ENCODE measurements around the gene ABCD1.

Gene ABCD1

DNA sequence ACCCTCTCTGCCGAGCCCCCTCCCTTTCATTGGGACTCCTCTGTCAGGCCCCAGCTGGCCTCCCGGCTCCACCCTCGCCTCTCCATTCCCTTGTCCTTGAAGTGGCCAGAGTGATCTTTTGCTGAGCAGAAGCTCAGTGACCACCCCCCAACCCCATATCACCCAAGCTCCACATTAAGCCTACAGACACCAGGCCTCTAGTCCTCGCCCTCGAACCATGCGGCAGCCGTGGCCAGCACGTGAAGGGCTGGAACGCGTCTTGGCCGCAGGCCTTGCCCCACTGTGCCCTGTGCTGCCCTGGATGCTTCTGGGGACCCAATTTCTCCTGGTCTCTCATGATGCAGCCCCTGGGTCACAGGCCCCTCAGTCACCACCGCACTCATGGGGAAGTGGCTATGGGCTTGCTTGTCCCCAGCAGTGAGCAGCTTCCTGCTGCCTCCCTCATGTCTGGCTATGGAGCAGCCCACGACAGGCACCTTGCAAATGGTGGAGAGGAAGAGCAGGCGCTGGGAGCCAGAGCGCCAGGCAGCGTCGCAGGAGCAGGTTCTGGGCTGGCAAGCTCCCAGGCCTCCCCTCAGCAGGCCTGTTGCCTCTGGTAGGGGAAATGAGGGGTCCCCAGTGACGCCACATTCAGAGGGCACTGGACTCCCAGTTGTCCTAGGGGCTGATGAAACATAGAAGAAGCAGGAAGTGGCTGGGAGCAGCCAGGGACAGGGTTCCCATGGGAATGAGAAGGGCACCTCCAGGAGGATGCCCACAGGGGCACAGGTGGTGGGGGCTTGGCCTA is 55.4 kb downstream of the ABCD1 start:
- no peaks in the 10 kb centered on the region for H3K79me2 ChIP-seq (ENCODE audit: control insufficient read depth, insufficient read depth, low read length, poor library complexity)
- no CpG with 5 or more reads among the region's 18 CpGs for WGBS (ENCODE audit: extremely low coverage, insufficient coverage, insufficient read length)
- H3K36me3 ChIP-seq (ENCODE audit: control insufficient read depth in 1 of 2, insufficient read depth in 2 of 2, low read length in 2 of 2): peaks cover 3 to 7% of the 10 kb centered on the region in 2 experiments
- no peak overlapping the region for H2BK12ac ChIP-seq (ENCODE audit: low read length)
- H2AFZ ChIP-seq (ENCODE audit: insufficient read depth, low read length, poor library complexity): no peak overlapping the region
- H2AK5ac ChIP-seq (ENCODE audit: low read length): no peak overlapping the region
- no peaks in the 10 kb centered on the region for H3K4me1 ChIP-seq (ENCODE audit: control insufficient read depth in 1 of 2, insufficient read depth in 2 of 2, low read length in 2 of 2)
- H3K4ac ChIP-seq (ENCODE audit: low read depth, low read length): no peak overlapping the region
- H2BK120ac ChIP-seq (ENCODE audit: insufficient read depth, low read length, poor library complexity): no peak overlapping the region
- no peak overlapping the region for H3K27ac ChIP-seq (ENCODE audit: low read depth, low read length)
- no peak overlapping the region for H4K91ac ChIP-seq (ENCODE audit: low read depth, low read length)
- no peak overlapping the region for H3K9ac ChIP-seq (ENCODE audit: low read length)
- H2BK5ac ChIP-seq (ENCODE audit: low read depth, low read length, poor library complexity): no peak overlapping the region
- H3K23ac ChIP-seq (ENCODE audit: low read length): no peak overlapping the region
- H3K18ac ChIP-seq (ENCODE audit: low read length): no peak overlapping the region
- no peak overlapping the region for H3K4me3 ChIP-seq (ENCODE audit: low read depth, low read length)
- H3K9me3 ChIP-seq (ENCODE audit: insufficient read depth, low read depth, low read length): peaks cover 3% of the 10 kb centered on the region
- no peaks in the 10 kb centered on the region for H3K79me1 ChIP-seq (ENCODE audit: low read length)
- no peak overlapping the region for H4K8ac ChIP-seq (ENCODE audit: low read depth, low read length)
- H4K12ac ChIP-seq (ENCODE audit: low read depth, low read length): no peak overlapping the region
- no peaks in the 10 kb centered on the region for H3K27me3 ChIP-seq (ENCODE audit: insufficient read depth, low read length)
- no peak overlapping the region for H3K14ac ChIP-seq (ENCODE audit: low read length)
- no peak for DNase-seq
- H3K4me2 ChIP-seq (ENCODE audit: low read length): no peak overlapping the region

DNA sequence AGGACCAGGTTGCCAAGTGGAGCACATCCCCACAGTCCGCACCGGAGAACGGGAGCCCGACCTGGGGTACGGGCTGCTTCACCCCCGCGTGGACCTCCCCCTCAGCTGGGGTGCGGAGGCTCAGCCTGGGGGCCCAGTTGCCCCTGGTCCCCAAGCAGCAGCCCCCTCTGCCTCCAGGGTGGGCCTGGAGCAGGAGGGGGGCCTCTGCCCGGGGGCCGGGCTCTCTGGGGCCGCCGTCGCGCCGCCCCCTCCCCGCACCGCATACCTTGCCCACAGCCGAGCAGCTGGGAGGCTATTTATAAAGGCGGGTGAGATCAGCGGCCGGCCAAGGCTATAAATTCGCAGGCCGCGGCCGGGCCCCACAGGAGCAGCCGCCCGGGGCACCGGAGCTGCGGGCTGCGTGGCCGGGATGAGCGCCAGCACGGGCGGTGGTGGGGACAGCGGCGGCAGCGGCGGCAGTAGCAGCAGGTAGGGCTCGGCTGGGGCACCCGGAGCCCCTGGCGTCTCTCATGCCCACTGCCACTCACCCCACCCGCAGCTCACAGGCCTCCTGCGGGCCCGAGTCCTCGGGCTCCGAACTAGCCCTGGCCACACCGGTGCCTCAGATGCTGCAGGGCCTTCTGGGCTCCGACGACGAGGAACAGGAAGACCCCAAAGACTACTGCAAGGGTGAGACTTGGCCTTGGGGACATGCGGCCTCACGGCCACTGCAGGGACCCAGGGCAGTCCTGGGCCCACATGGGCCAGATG is 56.2 kb downstream of the ABCD1 start, which contains the start of gene SRPK3:
Gene SRPK3, plus strand, starts transcription at position 364 of the 750 bp plus-strand sequence. Its CDS starts 46 bp downstream, at position 410.
- Histone ChIP-seq H2BK12ac (ENCODE audit: low read length) (no peak within 1 kb of the TSS), H3K9ac (ENCODE audit: low read length) (no peak within 1 kb of the TSS), H3K27me3 (ENCODE audit: insufficient read depth, low read length) (no peaks in the 10 kb centered on the region), H2BK120ac (ENCODE audit: insufficient read depth, low read length, poor library complexity) (no peak within 1 kb of the TSS), H3K4me1 (ENCODE audit: control insufficient read depth in 1 of 2, insufficient read depth in 2 of 2, low read length in 2 of 2) (no peaks in the 10 kb centered on the region), H3K4me3 (ENCODE audit: low read depth, low read length) (no peak within 1 kb of the TSS), H3K9me3 (ENCODE audit: insufficient read depth, low read depth, low read length) (peaks cover under 1% of the 10 kb centered on the region), H3K4ac (ENCODE audit: low read depth, low read length) (no peak within 1 kb of the TSS), H3K79me1 (ENCODE audit: low read length) (no peaks in the 10 kb centered on the region), H3K36me3 (ENCODE audit: control insufficient read depth in 1 of 2, insufficient read depth in 2 of 2, low read length in 2 of 2) (peaks cover 10 to 14% of the 10 kb centered on the region in 2 experiments), H2AK5ac (ENCODE audit: low read length) (no peak within 1 kb of the TSS), H2BK5ac (ENCODE audit: low read depth, low read length, poor library complexity) (no peak within 1 kb of the TSS), H2AFZ (ENCODE audit: insufficient read depth, low read length, poor library complexity) (no peak within 1 kb of the TSS), H3K23ac (ENCODE audit: low read length) (no peak within 1 kb of the TSS), H3K79me2 (ENCODE audit: control insufficient read depth, insufficient read depth, low read length, poor library complexity) (no peaks in the 10 kb centered on the region), H4K8ac (ENCODE audit: low read depth, low read length) (no peak within 1 kb of the TSS), H4K12ac (ENCODE audit: low read depth, low read length) (no peak within 1 kb of the TSS), H3K14ac (ENCODE audit: low read length) (no peak within 1 kb of the TSS), H3K18ac (ENCODE audit: low read length) (no peak within 1 kb of the TSS), H3K27ac (ENCODE audit: low read depth, low read length) (no peak within 1 kb of the TSS), H4K91ac (ENCODE audit: low read depth, low read length) (no peak within 1 kb of the TSS), H3K4me2 (ENCODE audit: low read length) (no peak within 1 kb of the TSS)
- DNase-seq: peak in 1 of 2 donors; percentile 26
- no CpG with 5 or more reads among the region's 52 CpGs for WGBS (ENCODE audit: extremely low coverage, insufficient coverage, insufficient read length)

DNA sequence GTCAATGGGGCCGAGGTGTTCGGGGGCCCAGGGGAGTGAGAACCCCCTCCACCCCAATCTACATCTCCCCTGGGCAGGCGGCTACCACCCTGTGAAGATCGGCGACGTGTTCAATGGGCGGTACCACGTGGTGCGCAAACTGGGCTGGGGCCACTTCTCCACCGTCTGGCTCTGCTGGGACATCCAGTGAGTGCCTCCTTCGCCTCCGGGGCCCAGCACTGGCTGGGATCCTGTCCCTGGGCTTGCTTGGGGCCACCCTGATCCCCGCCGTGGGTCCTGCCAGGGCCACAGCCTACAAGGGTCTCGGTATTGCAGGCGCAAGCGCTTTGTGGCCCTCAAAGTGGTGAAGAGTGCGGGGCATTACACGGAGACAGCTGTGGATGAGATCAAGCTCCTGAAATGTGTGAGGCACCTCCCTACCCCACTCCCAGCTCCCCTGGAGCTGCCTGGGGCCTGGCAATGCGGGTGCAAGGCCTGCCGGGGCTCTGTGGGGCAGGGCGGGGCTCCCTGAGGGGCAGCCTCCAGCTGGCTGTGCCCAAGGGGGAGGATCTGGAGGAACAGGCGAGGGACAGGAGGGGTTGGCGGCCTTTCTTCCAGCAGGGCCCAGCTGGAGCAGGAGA is 56.9 kb downstream of the ABCD1 start:
- Histone ChIP-seq H3K79me2 (ENCODE audit: control insufficient read depth, insufficient read depth, low read length, poor library complexity) (no peaks in the 10 kb centered on the region), H2BK5ac (ENCODE audit: low read depth, low read length, poor library complexity) (no peak overlapping the region), H2AFZ (ENCODE audit: insufficient read depth, low read length, poor library complexity) (no peak overlapping the region), H3K36me3 (ENCODE audit: control insufficient read depth in 1 of 2, insufficient read depth in 2 of 2, low read length in 2 of 2) (peaks cover 17 to 21% of the 10 kb centered on the region in 2 experiments), H3K14ac (ENCODE audit: low read length) (no peak overlapping the region), H4K91ac (ENCODE audit: low read depth, low read length) (no peak overlapping the region), H3K27me3 (ENCODE audit: insufficient read depth, low read length) (no peaks in the 10 kb centered on the region), H3K18ac (ENCODE audit: low read length) (no peak overlapping the region), H4K12ac (ENCODE audit: low read depth, low read length) (no peak overlapping the region), H3K4ac (ENCODE audit: low read depth, low read length) (no peak overlapping the region), H2AK5ac (ENCODE audit: low read length) (no peak overlapping the region), H3K23ac (ENCODE audit: low read length) (no peak overlapping the region), H3K9ac (ENCODE audit: low read length) (no peak overlapping the region), H2BK120ac (ENCODE audit: insufficient read depth, low read length, poor library complexity) (no peak overlapping the region), H3K4me2 (ENCODE audit: low read length) (no peak overlapping the region), H4K8ac (ENCODE audit: low read depth, low read length) (no peak overlapping the region), H3K4me1 (ENCODE audit: control insufficient read depth in 1 of 2, insufficient read depth in 2 of 2, low read length in 2 of 2) (no peaks in the 10 kb centered on the region), H3K9me3 (ENCODE audit: insufficient read depth, low read depth, low read length) (no peaks in the 10 kb centered on the region), H3K79me1 (ENCODE audit: low read length) (no peaks in the 10 kb centered on the region), H3K4me3 (ENCODE audit: low read depth, low read length) (no peak overlapping the region), H3K27ac (ENCODE audit: low read depth, low read length) (no peak overlapping the region), H2BK12ac (ENCODE audit: low read length) (no peak overlapping the region)
- DNase-seq: peak in 1 of 2 donors; percentile 10
- no CpG with 5 or more reads among the region's 24 CpGs for WGBS (ENCODE audit: extremely low coverage, insufficient coverage, insufficient read length)

DNA sequence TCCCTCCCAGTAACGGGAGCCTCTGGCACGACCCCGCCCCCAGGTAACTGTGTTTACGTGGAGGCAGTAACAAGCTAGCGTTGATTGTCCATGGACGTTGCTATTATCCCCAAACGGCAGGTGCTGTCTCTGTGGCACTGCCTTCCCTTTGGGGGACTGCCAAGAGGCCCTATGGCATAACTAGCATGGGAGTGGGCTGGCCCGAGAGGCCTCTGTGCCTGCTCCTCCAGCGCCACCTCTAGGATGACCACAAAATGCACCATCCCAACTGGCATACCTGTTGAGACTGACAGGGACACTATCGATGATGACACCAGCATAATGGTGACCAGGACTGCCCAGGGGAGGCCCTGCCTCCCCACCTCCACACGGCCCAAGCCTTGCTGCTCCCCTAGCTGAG is 57.7 kb downstream of the ABCD1 start:
- H3K14ac ChIP-seq (ENCODE audit: low read length): no peak overlapping the region
- WGBS (ENCODE audit: extremely low coverage, insufficient coverage, insufficient read length): no CpG with 5 or more reads among the region's 11 CpGs
- H3K79me2 ChIP-seq (ENCODE audit: control insufficient read depth, insufficient read depth, low read length, poor library complexity): no peaks in the 10 kb centered on the region
- H3K9ac ChIP-seq (ENCODE audit: low read length): no peak overlapping the region
- no peak overlapping the region for H4K8ac ChIP-seq (ENCODE audit: low read depth, low read length)
- H3K36me3 ChIP-seq (ENCODE audit: control insufficient read depth in 1 of 2, insufficient read depth in 2 of 2, low read length in 2 of 2): peaks cover 24 to 29% of the 10 kb centered on the region in 2 experiments
- no peak overlapping the region for H3K4ac ChIP-seq (ENCODE audit: low read depth, low read length)
- no peak overlapping the region for H3K4me3 ChIP-seq (ENCODE audit: low read depth, low read length)
- H2BK120ac ChIP-seq (ENCODE audit: insufficient read depth, low read length, poor library complexity): no peak overlapping the region
- H3K27ac ChIP-seq (ENCODE audit: low read depth, low read length): no peak overlapping the region
- no peak overlapping the region for H4K12ac ChIP-seq (ENCODE audit: low read depth, low read length)
- no peak overlapping the region for H3K4me2 ChIP-seq (ENCODE audit: low read length)
- no peaks in the 10 kb centered on the region for H3K4me1 ChIP-seq (ENCODE audit: control insufficient read depth in 1 of 2, insufficient read depth in 2 of 2, low read length in 2 of 2)
- H4K91ac ChIP-seq (ENCODE audit: low read depth, low read length): no peak overlapping the region
- no peak overlapping the region for H2AK5ac ChIP-seq (ENCODE audit: low read length)
- no peaks in the 10 kb centered on the region for H3K27me3 ChIP-seq (ENCODE audit: insufficient read depth, low read length)
- no peak overlapping the region for H2BK12ac ChIP-seq (ENCODE audit: low read length)
- no peaks in the 10 kb centered on the region for H3K9me3 ChIP-seq (ENCODE audit: insufficient read depth, low read depth, low read length)
- H3K79me1 ChIP-seq (ENCODE audit: low read length): no peaks in the 10 kb centered on the region
- no peak overlapping the region for H2AFZ ChIP-seq (ENCODE audit: insufficient read depth, low read length, poor library complexity)
- H2BK5ac ChIP-seq (ENCODE audit: low read depth, low read length, poor library complexity): no peak overlapping the region
- no peak overlapping the region for H3K23ac ChIP-seq (ENCODE audit: low read length)
- DNase-seq: no peak
- no peak overlapping the region for H3K18ac ChIP-seq (ENCODE audit: low read length)

Data from trophoblast cell (in vitro differentiated cells and primary cell).